ENCODE data around the gene CFAP157.

The CFAP157 gene

GRCh38 chr9:127706836-127707241 is at the start of gene CFAP157:
Gene CFAP157 (plus strand): TSS chr9:127706988. CDS start chr9:127707032, 44 bp downstream.
- no peak for DNase-seq (ENCODE audit: low spot score)

- DNase-seq (ENCODE audit: low spot score), result no peak
Observed at GRCh38 chr9:127658428-127658827, 48.4 kb upstream of the CFAP157 start.

GRCh38 chr9:127660886-127661741 is 45.7 kb upstream of the CFAP157 start:
- no peak for DNase-seq (ENCODE audit: low spot score)

- no peak for DNase-seq (ENCODE audit: low spot score)
Observed at GRCh38 chr9:127662617-127663016, 44.2 kb upstream of the CFAP157 start.

GRCh38 chr9:127664324-127664677 is 42.5 kb upstream of the CFAP157 start:
- no peak for DNase-seq (ENCODE audit: low spot score)

GRCh38 chr9:127664678-127665507 is 41.9 kb upstream of the CFAP157 start:
- no peak for DNase-seq (ENCODE audit: low spot score)

GRCh38 chr9:127667127-127667844 is 39.5 kb upstream of the CFAP157 start:
- DNase-seq (ENCODE audit: low spot score), result no peak

- no peak for DNase-seq (ENCODE audit: low spot score)
Observed at GRCh38 chr9:127667906-127668305, 38.9 kb upstream of the CFAP157 start.

- DNase-seq (ENCODE audit: low spot score), result no peak
Observed at GRCh38 chr9:127673234-127673633, 33.6 kb upstream of the CFAP157 start.

- no peak for DNase-seq (ENCODE audit: low spot score)
Observed at GRCh38 chr9:127676638-127677037, 30.1 kb upstream of the CFAP157 start.

GRCh38 chr9:127679506-127679905 is 27.3 kb upstream of the CFAP157 start:
- no peak for DNase-seq (ENCODE audit: low spot score)

GRCh38 chr9:127680226-127680625 is 26.6 kb upstream of the CFAP157 start:
- no peak for DNase-seq (ENCODE audit: low spot score)

- DNase-seq (ENCODE audit: low spot score), result no peak
Observed at GRCh38 chr9:127680846-127681245, 25.9 kb upstream of the CFAP157 start.

- DNase-seq (ENCODE audit: low spot score), result no peak
Observed at GRCh38 chr9:127682351-127683136, 24.2 kb upstream of the CFAP157 start.

- no peak for DNase-seq (ENCODE audit: low spot score)
Observed at GRCh38 chr9:127683723-127684122, 23.1 kb upstream of the CFAP157 start.

GRCh38 chr9:127684576-127684975 is 22.2 kb upstream of the CFAP157 start:
- DNase-seq (ENCODE audit: low spot score), result no peak

GRCh38 chr9:127686461-127687393 is 20.1 kb upstream of the CFAP157 start:
- no peak for DNase-seq (ENCODE audit: low spot score)

GRCh38 chr9:127689329-127690000 is 17.3 kb upstream of the CFAP157 start:
- DNase-seq (ENCODE audit: low spot score), result no peak

GRCh38 chr9:127690735-127691134 is 16.1 kb upstream of the CFAP157 start:
- DNase-seq (ENCODE audit: low spot score), result no peak

- no peak for DNase-seq (ENCODE audit: low spot score)
Observed at GRCh38 chr9:127692071-127692470, 14.7 kb upstream of the CFAP157 start.
